WTC11 (cell line): ENCODE results near the gene RPL31. TPM values are rescaled to one million over a fixed set of nuclear protein-coding genes. Genes with fewer than 3 reads are reported as not detected.

Experiments used
- ATAC-seq: fragments of 200-7000 bp; cut with Tn5 transposase; 2 replicates; pipeline ENCODE4 v1.10.0; 2021; ENCODE audit warnings: mild to moderate bottlenecking, moderate library complexity
- CTCF ChIA-PET: fragments of 300-600 bp; sonication (Branson Sonifier 250); formaldehyde crosslinking; loops from one replicate; lab custom pipeline; 2021; ENCODE audit warnings: antibody characterized with exemption; lab: Charles Lee
- POLR2A ChIA-PET: fragments of 350-600 bp; sonication (Branson Sonifier 250); formaldehyde crosslinking; loops from one replicate; lab custom pipeline; 2021; ENCODE audit warnings: antibody characterized with exemption; lab: Charles Lee
- DNase-seq: peaks from one replicate; pipeline ENCODE4 v3.0.0; 2021; ENCODE audit warnings: low spot score
- H3K27ac Mint-ChIP-seq: 2 replicates; pipeline ENCODE4 v1.8.0; 2021; ENCODE audit warnings: mixed read lengths
- H3K27me3 Mint-ChIP-seq: 2 replicates; pipeline ENCODE4 v1.8.0; 2021; ENCODE audit warnings: low read depth, mild to moderate bottlenecking, moderate library complexity, mixed read lengths
- H3K36me3 Mint-ChIP-seq: 2 replicates; pipeline ENCODE4 v1.8.0; 2021; ENCODE audit warnings: mixed read lengths
- H3K4me1 Mint-ChIP-seq: 2 replicates; pipeline ENCODE4 v1.8.0; 2022; ENCODE audit warnings: mixed read lengths
- H3K4me3 Mint-ChIP-seq: 2 replicates; pipeline ENCODE4 v1.8.0; 2021; ENCODE audit warnings: mild to moderate bottlenecking, moderate library complexity, mixed read lengths
- H3K9me3 Mint-ChIP-seq: 2 replicates; pipeline ENCODE4 v1.8.0; 2021; ENCODE audit warnings: mixed read lengths
- ATF6 ChIP-seq: sonication (generic); formaldehyde crosslinking; IDR thresholded peaks from 2 replicates; pipeline ENCODE4 v1.8.1; 2023; ENCODE audit warnings: mild to moderate bottlenecking, missing genetic modification reagents
- CREB1 ChIP-seq: sonication (generic); formaldehyde crosslinking; IDR thresholded peaks from 2 replicates; pipeline ENCODE4 v1.8.0; 2023; ENCODE audit warnings: mild to moderate bottlenecking, missing genetic modification reagents
- CTCF ChIP-seq: fragments of 200-600 bp; IDR thresholded peaks from 2 replicates; pipeline ENCODE4 v1.8.0; 2022; ENCODE audit warnings: antibody characterized with exemption
- E2F5 ChIP-seq: sonication (generic); formaldehyde crosslinking; IDR thresholded peaks from 2 replicates; pipeline ENCODE4 v1.8.1; 2022; ENCODE audit warnings: mild to moderate bottlenecking, moderate library complexity, missing genetic modification reagents
- EMX1 ChIP-seq: fragments of 250-450 bp; sonication (Bioruptor Pico); IDR thresholded peaks from 2 replicates; pipeline ENCODE4 v1.8.0; 2021; ENCODE audit warnings: mild to moderate bottlenecking
- ESRRA ChIP-seq: sonication (generic); formaldehyde crosslinking; IDR thresholded peaks from 2 replicates; pipeline ENCODE4 v1.8.1; 2022; ENCODE audit warnings: mild to moderate bottlenecking, missing genetic modification reagents, borderline replicate concordance
- ETV6 ChIP-seq: sonication (generic); formaldehyde crosslinking; IDR thresholded peaks from 2 replicates; pipeline ENCODE4 v1.8.1; 2022; ENCODE audit warnings: mild to moderate bottlenecking, missing genetic modification reagents
- GABPB1 ChIP-seq: sonication (generic); formaldehyde crosslinking; IDR thresholded peaks from 2 replicates; pipeline ENCODE4 v1.8.1; 2023; ENCODE audit warnings: mild to moderate bottlenecking, missing genetic modification reagents
- HMGA2 ChIP-seq: fragments of 250-450 bp; sonication (Bioruptor Pico); IDR thresholded peaks from 2 replicates; pipeline ENCODE4 v1.4.0; 2021; ENCODE audit warnings: mild to moderate bottlenecking, moderate library complexity
- HMGXB4 ChIP-seq: sonication (generic); formaldehyde crosslinking; IDR thresholded peaks from 2 replicates; pipeline ENCODE4 v1.8.1; 2023; ENCODE audit warnings: mild to moderate bottlenecking, moderate library complexity, missing genetic modification reagents
- MYBL2 ChIP-seq: sonication (generic); formaldehyde crosslinking; IDR thresholded peaks from 2 replicates; pipeline ENCODE4 v1.8.1; 2023; ENCODE audit warnings: mild to moderate bottlenecking, moderate library complexity, missing genetic modification reagents
- NFATC4 ChIP-seq: fragments of 250-450 bp; sonication (Bioruptor Pico); IDR thresholded peaks from 2 replicates; pipeline ENCODE4 v1.9.0; 2021; ENCODE audit warnings: mild to moderate bottlenecking
- PRDM15 ChIP-seq: sonication (generic); formaldehyde crosslinking; IDR thresholded peaks from 2 replicates; pipeline ENCODE4 v1.8.0; 2022; ENCODE audit warnings: missing genetic modification reagents
- SOX15 ChIP-seq: fragments of 250-450 bp; sonication (Bioruptor Pico); IDR thresholded peaks from 2 replicates; pipeline ENCODE4 v1.9.0; 2021; ENCODE audit warnings: mild to moderate bottlenecking
- ZBTB43 ChIP-seq: sonication (generic); formaldehyde crosslinking; IDR thresholded peaks from 2 replicates; pipeline ENCODE4 v1.8.1; 2023; ENCODE audit warnings: mild to moderate bottlenecking, missing genetic modification reagents
- ZMAT4 ChIP-seq: fragments of 250-450 bp; sonication (Bioruptor Pico); IDR thresholded peaks from 2 replicates; pipeline ENCODE4 v1.9.0; 2021; ENCODE audit warnings: mild to moderate bottlenecking
- ZNF121 ChIP-seq: sonication (generic); formaldehyde crosslinking; IDR thresholded peaks from 2 replicates; pipeline ENCODE4 v1.8.0; 2023; ENCODE audit warnings: missing genetic modification reagents
- ZNF263 ChIP-seq: sonication (generic); formaldehyde crosslinking; IDR thresholded peaks from 2 replicates; pipeline ENCODE4 v1.8.1; 2022; ENCODE audit warnings: low read depth, mild to moderate bottlenecking, moderate library complexity, missing genetic modification reagents
- total RNA-seq: library from RNA; stranded (reverse); gene quantifications from 3 replicates; pipeline ENCODE4 v1.2.3, GENCODE V29; 2021

The RPL31 gene
- total RNA-seq, 1 experiment from 2014 or later: 1,590 TPM

GRCh38 chr2:100983684-100984310, 18.3 kb upstream of the RPL31 start (continued):
- TF ChIP-seq ETV6 (CRISPR knock-in tag) (no peak), EMX1 (CRISPR knock-in tag) (no peak), ZBTB43 (no peak)

GRCh38 chr2:100984892-100985307, 17.2 kb upstream of the RPL31 start:
- Mint-ChIP-seq H3K27me3 (no peaks in the 10 kb centered on the region), H3K9me3 (no peaks in the 10 kb centered on the region), H3K27ac (no peak overlapping the region)
- peak; percentile 86 for DNase-seq
- POLR2A ChIA-PET: no interaction called here
- TF ChIP-seq PRDM15 (CRISPR knock-in tag): no peak
- peak; percentile 98 for TF ChIP-seq ZNF121
- peak; percentile 94 for TF ChIP-seq CTCF
- TF ChIP-seq ZMAT4 (CRISPR knock-in tag): no peak
- peak; percentile 39; the same call in 1 of the 2 replicates for TF ChIP-seq GABPB1 (CRISPR knock-in tag)
- TF ChIP-seq, all 79 proteins: peak for 3
- H3K36me3 Mint-ChIP-seq: no peaks in the 10 kb centered on the region
- no peak overlapping the region for H3K4me3 Mint-ChIP-seq
- CTCF ChIA-PET: interaction anchor here (0.5 to 2.1 kb wide), 14 partner anchors 8 to 788 kb away, joined by 3 to 19 read pairs (median 4); partner anchors contain the start of gene RPL31
- peaks cover 25% of the 10 kb centered on the region for H3K4me1 Mint-ChIP-seq
- ATAC-seq: peak; percentile 76

GRCh38 chr2:100986157-100986556, 15.9 kb upstream of the RPL31 start:
- DNase-seq (no peak), ATAC-seq (no peak)
- TF ChIP-seq SOX15 (CRISPR knock-in tag): no peak
- no peak for TF ChIP-seq GABPB1 (CRISPR knock-in tag)
- TF ChIP-seq CREB1: no peak
- Mint-ChIP-seq H3K4me3 (no peak overlapping the region), H3K27ac (no peak overlapping the region), H3K4me1 (peaks cover 24% of the 10 kb centered on the region), H3K9me3 (no peaks in the 10 kb centered on the region), H3K36me3 (no peaks in the 10 kb centered on the region), H3K27me3 (no peaks in the 10 kb centered on the region)
- POLR2A ChIA-PET: interaction anchor here (0.7 kb wide), 1 partner anchor 16 kb away, joined by 3 read pairs; no protein-coding TSS in a partner anchor
- CTCF ChIA-PET: interaction anchor here (0.8 to 2.1 kb wide), 2 partner anchors 221 to 256 kb away, joined by 3 to 19 read pairs; no protein-coding TSS in a partner anchor

GRCh38 chr2:100987536-100987935, 14.6 kb upstream of the RPL31 start:
- Mint-ChIP-seq H3K4me1 (peaks cover 18% of the 10 kb centered on the region), H3K27me3 (no peaks in the 10 kb centered on the region), H3K9me3 (no peaks in the 10 kb centered on the region), H3K36me3 (no peaks in the 10 kb centered on the region), H3K4me3 (no peak overlapping the region), H3K27ac (no peak overlapping the region)
- ATAC-seq (no peak), DNase-seq (no peak)
- ChIA-PET POLR2A (no interaction called here), CTCF (interaction anchor here (0.8 to 1.4 kb wide), 3 partner anchors 218 to 377 kb away, joined by 3 to 4 read pairs (median 4); no protein-coding TSS in a partner anchor)
- no peak for TF ChIP-seq HMGA2 (CRISPR knock-in tag)
- TF ChIP-seq GABPB1 (CRISPR knock-in tag): no peak
- TF ChIP-seq E2F5: no peak
- TF ChIP-seq HMGXB4 (CRISPR knock-in tag): no peak
- TF ChIP-seq ATF6: no peak
- no peak for TF ChIP-seq NFATC4
- TF ChIP-seq CREB1: no peak
- TF ChIP-seq ZNF263 (CRISPR knock-in tag): no peak
- TF ChIP-seq ESRRA (CRISPR knock-in tag): no peak
- no peak for TF ChIP-seq MYBL2 (CRISPR knock-in tag)
